Transverse colon (tissue), 4 donors: ENCODE measurements around the gene UQCC2. TPM values are rescaled to one million over a fixed set of nuclear protein-coding genes. Genes with fewer than 3 reads are reported as not detected.

Experiments used
- DNase-seq: peaks from one replicate; pipeline ENCODE4 v3.0.0-alpha.2; 2019
- H3K27ac ChIP-seq, 4 donors: fragments of 200-600 bp; sonication (generic); 2 replicates each; pipeline ENCODE4 v1.5.1; 2016 to 2018; ENCODE audit warnings: inconsistent platforms in 4 of 4
- H3K27me3 ChIP-seq: fragments of 200-600 bp; sonication (generic); 2 replicates; pipeline ENCODE4 v1.5.1; 2017; ENCODE audit warnings: inconsistent platforms
- H3K36me3 ChIP-seq, 4 donors: fragments of 200-600 bp; sonication (generic); 2 replicates each; pipeline ENCODE4 v1.5.1; 2017 to 2019; ENCODE audit warnings: inconsistent platforms in 4 of 4
- H3K4me1 ChIP-seq, 4 donors: fragments of 200-600 bp; sonication (generic); 2 replicates each; pipeline ENCODE4 v1.5.1; 2017 to 2020; ENCODE audit warnings: inconsistent platforms in 4 of 4
- H3K4me3 ChIP-seq, 4 donors: fragments of 200-600 bp; sonication (generic); 1 replicate in 1 of 4; 2 replicates in 3 of 4; pipeline versions ENCODE4 v1.5.1 to v1.6.1; 2017 to 2019; ENCODE audit warnings: inconsistent platforms in 4 of 4
- H3K9me3 ChIP-seq, 2 donors: fragments of 200-600 bp; sonication (generic); 2 replicates each; pipeline ENCODE4 v1.5.1; 2017 to 2019; ENCODE audit warnings: inconsistent platforms in 2 of 2
- EP300 ChIP-seq: sonication (generic); formaldehyde crosslinking; IDR thresholded peaks from one replicate; pipeline ENCODE4 v1.6.1; 2017; ENCODE audit warnings: antibody characterized with exemption, low read depth
- POLR2A ChIP-seq: fragments of 450-650 bp; IDR thresholded peaks from one replicate; pipeline ENCODE4 v1.6.1; 2016; ENCODE audit warnings: antibody characterized with exemption, mild to moderate bottlenecking, moderate library complexity
- POLR2AphosphoS5 ChIP-seq, 3 donors: sonication (generic); formaldehyde crosslinking; IDR thresholded peaks; one replicate each; pipeline ENCODE4 v1.6.1; 2016; ENCODE audit warnings: antibody characterized with exemption in 3 of 3
- WGBS, 2 donors: methylation state at CpG; one replicate each; pipeline ENCODE4 v1.1.5; 2018; ENCODE audit warnings: low coverage in 1 of 2; 5-methylcytosine and 5-hydroxymethylcytosine counted together
- in situ Hi-C, 4 donors: fragments of 200-750 bp; cut with MboI; loops; one replicate each; pipeline versions ENCODE4 v1.15.0 to v1.15.1; 2017; ENCODE audit warnings: low sequenced_read_pairs in 3 of 4, low pct_ligation_motif_present in 1 of 4, low pct_unique_long_range_greater_than_20kb in 1 of 4
- intact Hi-C: fragments of 100-400 bp; cut with DNase I; formaldehyde crosslinking; loops from one replicate; pipeline ENCODE4 v1.15.1; 2023; ENCODE audit warnings: low total_unique reads
- total RNA-seq, 4 donors: library from RNA; depleted of rRNA; stranded (reverse); fragments of >200 nt; gene quantifications; one replicate each; pipeline ENCODE4 v1.1.0, GENCODE V29; 2016
- TF ChIP-seq, protein P1 (sequence below), 5 experiments: fragments of 200-600 bp in 3 of 5; fragments of 450-650 bp in 2 of 5; sonication (generic) in 3 of 5; IDR thresholded peaks; 1 replicate in 2 of 5; 2 replicates in 3 of 5; pipeline ENCODE4 v1.5.1; 2016 to 2017; ENCODE audit warnings: antibody characterized with exemption in 5 of 5, inconsistent platforms in 3 of 5, mild to moderate bottlenecking in 2 of 5, moderate library complexity in 1 of 5

Gene UQCC2
- total RNA-seq, 4 donors from 2014 or later, result 2.8 to 17.6 (median 8.8) TPM

DNA sequence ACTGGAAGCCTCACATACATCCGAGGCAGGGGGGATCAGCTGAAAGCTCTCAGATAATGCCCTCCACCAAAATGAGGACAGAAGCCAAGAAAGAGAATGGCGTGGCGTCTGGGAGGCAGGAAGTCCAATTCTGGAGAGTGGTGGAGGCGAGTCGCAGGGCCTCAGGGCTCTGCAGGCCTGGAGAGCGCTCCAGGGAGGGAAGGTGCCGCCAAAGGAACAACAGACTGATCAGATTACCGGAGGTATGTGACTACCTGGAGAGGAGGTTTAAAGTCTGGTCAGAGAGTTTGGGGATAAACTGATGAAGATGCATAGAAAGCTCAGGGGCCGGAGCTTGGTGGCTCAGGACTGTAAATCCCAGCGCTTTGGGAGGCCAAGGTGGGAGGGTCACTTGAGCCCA, 46.4 kb upstream of the UQCC2 start:
- Histone ChIP-seq H3K36me3 (no peaks in the 10 kb centered on the region), H3K9me3 (no peaks in the 10 kb centered on the region), H3K4me1 (peaks cover 4 to 28% (median 10%) of the 10 kb centered on the region in 4 donors), H3K27ac (no peak overlapping the region), H3K4me3 (no peak overlapping the region), H3K27me3 (no peaks in the 10 kb centered on the region)
- DNase-seq, result no peak
- intact Hi-C loops, result no loop called here
- TF ChIP-seq EP300 (no peak), POLR2AphosphoS5 (IDR thresholded peaks at IDR 0.05) (no peak), POLR2A (no peak)
- TF ChIP-seq, protein P1, sequence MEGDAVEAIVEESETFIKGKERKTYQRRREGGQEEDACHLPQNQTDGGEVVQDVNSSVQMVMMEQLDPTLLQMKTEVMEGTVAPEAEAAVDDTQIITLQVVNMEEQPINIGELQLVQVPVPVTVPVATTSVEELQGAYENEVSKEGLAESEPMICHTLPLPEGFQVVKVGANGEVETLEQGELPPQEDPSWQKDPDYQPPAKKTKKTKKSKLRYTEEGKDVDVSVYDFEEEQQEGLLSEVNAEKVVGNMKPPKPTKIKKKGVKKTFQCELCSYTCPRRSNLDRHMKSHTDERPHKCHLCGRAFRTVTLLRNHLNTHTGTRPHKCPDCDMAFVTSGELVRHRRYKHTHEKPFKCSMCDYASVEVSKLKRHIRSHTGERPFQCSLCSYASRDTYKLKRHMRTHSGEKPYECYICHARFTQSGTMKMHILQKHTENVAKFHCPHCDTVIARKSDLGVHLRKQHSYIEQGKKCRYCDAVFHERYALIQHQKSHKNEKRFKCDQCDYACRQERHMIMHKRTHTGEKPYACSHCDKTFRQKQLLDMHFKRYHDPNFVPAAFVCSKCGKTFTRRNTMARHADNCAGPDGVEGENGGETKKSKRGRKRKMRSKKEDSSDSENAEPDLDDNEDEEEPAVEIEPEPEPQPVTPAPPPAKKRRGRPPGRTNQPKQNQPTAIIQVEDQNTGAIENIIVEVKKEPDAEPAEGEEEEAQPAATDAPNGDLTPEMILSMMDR (IDR thresholded peaks at IDR 0.05), result no peak
- WGBS, 2 donors, result 90 to 95% methylated on average over 6 to 10 of the region's 10 CpGs
- in situ Hi-C loops, result loop anchor here in 1 of 4 donors (25.0 kb wide), 2 partner anchors 279 to 404 kb away; no protein-coding TSS in a partner anchor

DNA sequence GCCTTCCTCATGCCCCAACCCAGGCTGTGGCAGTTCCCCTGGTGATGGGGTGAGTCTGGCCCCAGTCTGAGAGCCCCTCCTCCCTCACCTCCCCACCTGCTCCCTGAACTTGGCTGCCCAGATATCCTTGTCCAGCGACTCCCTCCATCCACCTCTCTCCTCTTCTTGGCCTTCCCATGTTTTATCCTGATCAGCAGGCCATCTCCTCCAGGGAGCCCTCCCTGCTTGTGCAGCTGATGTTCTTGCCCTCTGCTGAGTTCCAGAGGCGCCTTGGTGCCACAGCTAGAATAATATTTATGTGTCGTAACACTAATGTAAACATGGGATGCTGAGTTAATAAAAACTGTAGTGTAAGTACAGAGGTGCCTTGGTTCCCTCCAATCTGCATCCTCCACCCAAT, 45.6 kb upstream of the UQCC2 start:
- Histone ChIP-seq H3K9me3 (no peaks in the 10 kb centered on the region), H3K4me3 (no peak overlapping the region), H3K36me3 (no peaks in the 10 kb centered on the region), H3K27ac (no peak overlapping the region), H3K4me1 (peaks cover 9 to 31% (median 12%) of the 10 kb centered on the region in 4 donors), H3K27me3 (no peaks in the 10 kb centered on the region)
- DNase-seq, result no peak
- TF ChIP-seq POLR2AphosphoS5 (IDR thresholded peaks at IDR 0.05) (no peak), EP300 (no peak), POLR2A (no peak)
- TF ChIP-seq, protein P1 (IDR thresholded peaks at IDR 0.05), result no peak
- intact Hi-C loops, result no loop called here
- in situ Hi-C loops, result loop anchor here in 1 of 4 donors (25.0 kb wide), 2 partner anchors 280 to 405 kb away; no protein-coding TSS in a partner anchor
- WGBS, 2 donors, result 64 to 71% methylated on average over 1 to 3 of the region's 3 CpGs

DNA sequence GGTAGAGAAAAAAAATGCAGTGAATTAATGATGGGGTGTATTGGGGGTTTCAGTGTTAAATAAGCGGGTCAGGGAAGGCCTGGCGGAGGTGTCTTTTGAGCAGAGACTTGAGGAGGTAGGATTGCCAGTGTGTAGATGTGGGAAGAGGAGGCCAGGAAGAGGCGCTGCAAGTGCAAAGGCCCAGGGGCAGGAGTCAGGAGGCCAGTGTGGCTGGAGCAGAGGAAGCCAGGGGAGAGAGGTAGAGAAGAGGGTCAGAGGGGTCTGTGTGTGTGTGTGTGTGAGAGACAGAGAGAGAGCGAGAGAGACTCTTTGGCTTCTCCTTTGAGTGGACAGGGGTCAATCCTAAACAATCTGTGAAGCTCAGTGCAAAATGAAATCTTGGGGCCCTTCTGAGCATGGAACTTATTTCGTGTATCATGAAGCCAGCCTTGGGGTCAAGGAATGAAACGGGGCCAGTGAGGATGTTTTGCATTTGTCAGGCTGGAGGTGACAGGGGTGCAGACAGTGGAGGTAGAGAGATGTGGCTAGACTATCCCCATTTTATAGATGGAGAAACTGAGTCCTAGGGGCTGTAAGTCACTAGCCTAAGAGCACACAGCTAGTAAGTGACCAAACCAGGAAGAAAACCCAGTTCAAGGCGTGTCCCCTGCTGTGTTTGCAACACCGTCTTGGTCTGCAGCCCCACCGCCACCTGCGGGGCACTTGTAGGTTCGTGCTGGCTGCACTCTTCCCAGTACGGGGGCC, 44.9 kb upstream of the UQCC2 start:
- Histone ChIP-seq H3K4me3 (no peak overlapping the region), H3K27ac (no peak overlapping the region), H3K9me3 (no peaks in the 10 kb centered on the region), H3K4me1 (peaks cover 5 to 29% (median 11%) of the 10 kb centered on the region in 4 donors), H3K27me3 (no peaks in the 10 kb centered on the region), H3K36me3 (no peaks in the 10 kb centered on the region)
- in situ Hi-C loops (loop anchor here in 1 of 4 donors (25.0 kb wide), 2 partner anchors 281 to 406 kb away; no protein-coding TSS in a partner anchor), intact Hi-C loops (no loop called here)
- TF ChIP-seq, protein P1 (IDR thresholded peaks at IDR 0.05), result no peak
- DNase-seq, result no peak
- 58 to 78% methylated on average over 9 to 12 of the region's 12 CpGs for WGBS, 2 donors

DNA sequence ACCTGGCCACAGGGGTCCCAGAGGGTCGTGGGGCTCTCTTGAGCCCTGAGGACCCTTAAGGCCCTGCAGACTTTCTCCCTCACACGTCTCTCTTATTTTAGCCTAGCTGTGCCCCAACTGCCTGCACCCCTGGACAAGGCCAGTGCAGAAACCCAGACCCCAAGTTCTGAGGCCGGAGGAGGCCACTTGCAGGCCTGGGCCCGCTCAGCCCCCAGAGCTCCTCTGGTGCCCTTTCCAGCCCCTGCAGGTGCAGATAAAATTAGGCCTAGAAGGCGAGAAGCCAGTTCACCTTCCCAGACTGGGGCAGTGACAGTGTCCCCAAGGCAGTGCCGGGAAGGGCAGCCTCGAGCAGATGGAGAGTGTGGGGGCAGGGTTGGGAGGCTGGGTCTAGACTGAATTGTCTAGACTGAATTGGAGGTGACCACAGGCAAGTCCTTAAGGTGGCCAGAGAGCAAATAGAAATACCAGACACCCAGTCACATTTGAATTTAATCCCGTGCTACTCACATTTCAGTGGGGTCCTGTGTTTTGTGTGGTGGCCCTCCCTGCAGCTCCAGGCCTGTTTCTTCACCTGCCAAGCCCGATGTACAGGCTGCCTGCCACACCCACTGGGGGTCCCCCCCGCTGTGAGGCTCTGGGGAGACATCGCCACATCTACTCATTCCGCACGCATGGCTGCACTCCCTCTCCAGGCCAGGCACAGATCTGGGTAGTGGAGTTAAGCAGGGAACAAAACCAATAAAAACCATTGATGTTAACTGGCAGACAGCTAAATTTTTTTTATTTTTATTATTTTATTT, 43.8 kb upstream of the UQCC2 start:
- intact Hi-C loops, result no loop called here
- DNase-seq, result no peak
- Histone ChIP-seq H3K36me3 (no peaks in the 10 kb centered on the region), H3K4me3 (no peak overlapping the region), H3K9me3 (no peaks in the 10 kb centered on the region), H3K27me3 (no peaks in the 10 kb centered on the region), H3K27ac (no peak overlapping the region), H3K4me1 (peaks cover 5 to 33% (median 15%) of the 10 kb centered on the region in 4 donors)
- WGBS, 2 donors, result 71% methylated on average over 13 of the region's 13 CpGs; no CpG with 5 or more reads in 1 of the 2 donors
- TF ChIP-seq, protein P1 (IDR thresholded peaks at IDR 0.05), result no peak
- no peak for TF ChIP-seq POLR2AphosphoS5 (IDR thresholded peaks at IDR 0.05)
- TF ChIP-seq POLR2A, result no peak
- no peak for TF ChIP-seq EP300
- in situ Hi-C loops, result loop anchor here in 1 of 4 donors (25.0 kb wide), 2 partner anchors 282 to 407 kb away; no protein-coding TSS in a partner anchor
